Naive B cell (primary cell): ENCODE measurements around the gene WNT3A. TPM values are rescaled to one million over a fixed set of nuclear protein-coding genes. Genes with fewer than 3 reads are reported as not detected.
A peak's percentile ranks its signal among the peaks of the same experiment; 100 is the strongest.
"Not testable (repeated sequence)": the region's sequence is repeated elsewhere in the genome, so short reads cannot be mapped to it uniquely, and the experiment has no call there.

ENCODE experiments used
- ATAC-seq, 2 donors: fragments of 150-1000 bp; cut with Tn5 transposase; 2 replicates each; pipeline ENCODE4 v1.10.0; 2021; ENCODE audit warnings: low read depth in 2 of 2, mild to moderate bottlenecking in 2 of 2, moderate library complexity in 2 of 2
- DNase-seq: peaks from one replicate; pipeline ENCODE4 v3.0.0; 2022
- H3K27ac Mint-ChIP-seq, 6 donors: one replicate each; pipeline ENCODE4 v1.8.0; 2020 to 2022; ENCODE audit warnings: mild to moderate bottlenecking in 6 of 6, mixed read lengths in 6 of 6, moderate library complexity in 5 of 6, inconsistent platforms in 2 of 6
- H3K27me3 Mint-ChIP-seq, 3 donors: one replicate each; pipeline ENCODE4 v1.8.0; 2021 to 2022; ENCODE audit warnings: mixed read lengths in 3 of 3, mild to moderate bottlenecking in 1 of 3
- H3K36me3 Mint-ChIP-seq, 2 donors: one replicate each; pipeline ENCODE4 v1.8.0; 2020 to 2022; ENCODE audit warnings: mixed read lengths in 2 of 2, inconsistent platforms in 1 of 2, mild to moderate bottlenecking in 1 of 2
- H3K4me1 Mint-ChIP-seq, 3 donors: one replicate each; pipeline ENCODE4 v1.8.0; 2020 to 2022; ENCODE audit warnings: mixed read lengths in 3 of 3, inconsistent platforms in 1 of 3, mild to moderate bottlenecking in 1 of 3, moderate library complexity in 1 of 3
- H3K4me3 Mint-ChIP-seq, 8 donors: one replicate each; pipeline ENCODE4 v1.8.0; 2020 to 2022; ENCODE audit warnings: mild to moderate bottlenecking in 8 of 8, mixed read lengths in 8 of 8, moderate library complexity in 8 of 8, inconsistent platforms in 2 of 8
- H3K9me3 Mint-ChIP-seq, 7 donors: one replicate each; pipeline ENCODE4 v1.8.0; 2020 to 2022; ENCODE audit warnings: mixed read lengths in 7 of 7, mild to moderate bottlenecking in 5 of 7, inconsistent platforms in 2 of 7, moderate library complexity in 1 of 7
- polyA plus RNA-seq, 6 donors: library from polyadenylated mRNA; unstranded; fragments of 300-500 nt; fragmentation: Illumina TruSeq; gene quantifications; one replicate each; pipeline ENCODE4 v1.2.3, GENCODE V29; 2021; ENCODE audit warnings: low read depth in 6 of 6

Gene WNT3A
- polyA plus RNA-seq, 6 donors from 2014 or later: not detected

DNA sequence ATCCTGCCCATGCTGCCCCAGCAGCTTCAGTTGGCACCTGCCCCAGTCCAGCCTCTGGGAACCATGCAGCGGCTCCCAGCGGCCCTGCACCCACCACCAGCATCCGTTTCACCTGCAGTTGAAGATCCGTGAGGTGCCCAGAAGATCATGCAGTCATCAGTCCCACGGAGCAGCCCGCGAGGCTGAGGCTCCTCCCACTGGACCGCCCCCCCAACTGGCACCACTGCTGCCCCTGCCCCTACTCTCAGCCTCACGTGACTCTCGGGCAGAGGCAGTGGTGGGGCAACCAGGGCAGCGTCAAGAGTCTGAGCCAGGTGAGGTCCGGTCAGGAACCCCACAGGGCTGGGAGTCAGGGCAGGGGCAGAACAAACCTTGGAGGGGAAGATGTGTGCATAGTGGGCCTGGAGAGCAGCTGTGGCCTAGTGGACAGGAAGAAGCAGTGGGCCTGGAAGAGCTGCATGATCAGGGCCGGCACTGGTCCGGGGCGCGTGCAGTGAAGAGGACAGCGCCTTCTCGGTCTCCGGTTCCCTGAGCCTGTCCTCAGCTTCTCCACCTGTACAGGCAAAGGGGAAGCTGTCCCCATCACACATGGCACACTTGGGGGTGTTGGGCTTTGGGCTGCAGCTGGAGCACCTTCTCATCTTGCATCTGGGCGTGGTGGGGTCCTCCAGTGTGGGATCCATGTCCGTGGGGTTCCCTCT, 31.1 kb upstream of the WNT3A start:
- ATAC-seq, H3K4me1 Mint-ChIP-seq, DNase-seq, H3K36me3 Mint-ChIP-seq, H3K4me3 Mint-ChIP-seq, H3K27me3 Mint-ChIP-seq, H3K9me3 Mint-ChIP-seq: not testable (repeated sequence)
- H3K27ac Mint-ChIP-seq: peak overlapping the region in 1 of 6 donors; percentile 24

DNA sequence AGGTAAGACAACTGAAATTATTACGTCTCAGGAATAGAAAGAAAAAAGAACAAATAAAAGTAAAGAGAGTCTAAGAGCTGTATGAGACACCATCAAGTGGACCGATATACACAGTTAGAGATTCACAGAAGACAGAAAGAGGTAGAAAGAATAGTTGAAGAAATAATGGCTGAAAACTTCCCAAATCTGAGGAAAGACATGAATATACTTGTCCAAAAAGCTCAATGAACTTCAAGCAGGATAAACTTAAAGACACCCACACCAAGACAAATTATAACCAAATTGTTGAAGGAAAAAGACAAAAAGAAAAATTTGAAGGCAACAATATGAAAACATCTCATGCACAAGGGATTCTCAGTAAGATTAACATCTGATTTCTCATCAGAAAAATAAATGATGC, 19.6 kb upstream of the WNT3A start:
- no peak for DNase-seq
- Mint-ChIP-seq H3K27ac (no peak overlapping the region), H3K27me3 (peaks cover 19 to 41% (median 27%) of the 10 kb centered on the region in 3 donors), H3K4me1 (no peaks in the 10 kb centered on the region), H3K36me3 (peaks cover 0 to 16% of the 10 kb centered on the region in 2 donors), H3K4me3 (no peak overlapping the region), H3K9me3 (peaks cover 4 to 33% (median 13%) of the 10 kb centered on the region in 7 donors)
- no peak for ATAC-seq

DNA sequence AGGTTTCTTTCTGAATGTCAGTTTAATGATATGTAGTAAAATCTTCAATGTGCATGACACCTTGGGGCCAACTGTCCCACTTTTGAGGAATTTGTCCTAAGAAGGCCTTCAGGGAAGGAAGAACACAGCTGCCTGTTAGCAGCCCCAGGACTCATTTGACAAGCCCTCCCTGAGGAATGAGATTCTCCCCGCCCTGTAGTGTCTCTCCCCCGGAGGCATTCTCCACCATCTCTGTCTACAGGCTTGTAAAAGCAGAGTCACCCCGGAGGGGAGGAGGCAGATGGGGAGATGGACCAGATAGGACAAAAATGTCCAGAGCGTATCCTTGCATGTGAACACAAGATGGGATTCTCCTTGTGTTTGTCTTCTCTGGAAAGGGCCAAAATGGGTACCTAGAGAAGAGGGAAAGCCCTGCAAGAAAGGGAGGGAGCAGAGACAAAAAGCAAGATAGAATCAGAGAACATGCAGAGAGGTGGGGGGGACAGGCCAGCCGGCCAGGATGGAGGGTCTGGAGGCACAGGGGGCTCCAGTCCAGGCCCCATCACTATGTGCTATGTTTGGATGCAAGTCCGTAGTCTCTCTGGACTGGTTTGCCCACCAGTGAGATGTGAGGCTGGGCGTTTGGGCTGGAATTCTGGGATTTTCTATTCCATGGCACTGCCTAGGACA, 12.0 kb upstream of the WNT3A start:
- Mint-ChIP-seq H3K4me1 (peaks cover 0 to 8% (median 5%) of the 10 kb centered on the region in 3 donors), H3K27me3 (peaks cover 20 to 65% (median 22%) of the 10 kb centered on the region in 3 donors), H3K4me3 (no peak overlapping the region), H3K9me3 (peaks cover 17 to 47% (median 32%) of the 10 kb centered on the region in 7 donors), H3K27ac (no peak overlapping the region), H3K36me3 (peaks cover 5 to 31% of the 10 kb centered on the region in 2 donors)
- no peak for ATAC-seq
- no peak for DNase-seq

DNA sequence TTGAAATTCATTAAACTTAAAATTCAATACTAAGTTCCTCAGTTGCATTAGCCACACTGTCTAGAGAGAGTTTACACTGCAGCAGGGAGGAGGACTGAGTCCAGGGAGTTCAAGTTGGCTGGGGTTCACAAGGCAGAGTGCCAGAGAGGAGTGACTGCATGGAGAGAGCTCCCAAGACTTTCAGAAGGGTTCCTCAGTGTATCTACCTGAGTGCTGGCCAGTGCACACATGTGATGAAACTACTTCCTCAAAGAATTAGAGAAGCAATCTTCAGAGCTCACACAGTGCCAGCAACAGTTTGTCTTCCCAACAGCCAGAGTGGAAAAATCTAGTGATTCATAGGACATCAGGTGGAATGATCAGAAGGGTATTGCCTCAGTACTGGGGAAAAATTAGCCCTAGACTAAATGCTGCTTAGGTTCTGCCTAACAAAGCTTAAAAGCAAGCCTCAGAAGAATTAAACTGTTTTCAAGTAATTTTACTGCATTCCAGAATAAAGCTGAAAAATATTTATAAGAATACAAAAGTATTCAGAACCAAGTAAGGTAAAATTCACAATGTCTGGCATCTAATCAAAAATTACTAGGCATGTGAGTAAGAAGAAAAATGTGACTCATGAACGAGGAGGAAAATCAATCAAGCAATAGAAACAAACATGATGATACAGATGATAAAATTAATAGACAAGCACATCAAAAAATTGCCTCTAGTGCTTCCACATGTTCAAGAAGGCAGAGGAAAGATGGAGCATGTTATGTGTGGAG, 10.4 kb upstream of the WNT3A start:
- H3K4me3 Mint-ChIP-seq: no peak overlapping the region
- H3K4me1 Mint-ChIP-seq: peaks cover 0 to 8% (median 5%) of the 10 kb centered on the region in 3 donors
- H3K36me3 Mint-ChIP-seq: peaks cover 5 to 23% of the 10 kb centered on the region in 2 donors
- H3K9me3 Mint-ChIP-seq: peaks cover 17 to 41% (median 28%) of the 10 kb centered on the region in 7 donors
- no peak for ATAC-seq
- H3K27me3 Mint-ChIP-seq: peaks cover 19 to 64% (median 26%) of the 10 kb centered on the region in 3 donors
- no peak overlapping the region for H3K27ac Mint-ChIP-seq
- no peak for DNase-seq

DNA sequence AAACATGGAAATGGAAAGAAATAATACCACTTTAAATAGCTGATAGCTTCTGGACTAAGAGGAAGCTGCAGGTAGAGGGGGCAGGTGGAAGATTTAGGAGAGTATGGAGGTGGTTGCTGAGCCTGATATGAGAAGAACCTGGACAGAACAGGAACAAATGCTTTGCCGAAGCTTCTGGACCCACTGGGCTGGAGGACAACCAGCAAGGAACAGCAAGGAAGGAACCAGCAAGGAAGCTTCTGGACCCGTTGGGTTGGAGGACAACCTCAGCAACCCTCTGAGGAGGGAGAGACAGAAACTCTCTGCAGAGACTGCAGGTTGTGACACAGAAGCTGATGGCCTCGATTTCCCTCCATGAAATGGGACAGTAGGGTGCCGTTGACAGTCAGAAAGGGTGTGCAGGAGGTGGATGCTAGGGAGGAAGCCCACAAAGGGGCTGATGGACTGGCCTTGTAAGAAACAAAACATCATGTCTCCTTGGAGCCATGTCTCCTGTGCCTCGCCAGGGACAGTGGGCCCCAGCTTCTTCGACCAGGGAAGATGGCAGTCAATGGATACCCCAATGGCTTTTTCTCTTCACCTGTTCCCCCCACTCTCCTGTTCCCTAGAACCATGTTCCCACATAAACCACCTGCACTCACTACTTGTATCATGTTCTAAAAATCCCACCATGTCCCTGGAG, 8.3 kb upstream of the WNT3A start:
- ATAC-seq (no peak), DNase-seq (no peak)
- no peak overlapping the region for H3K27ac Mint-ChIP-seq
- peaks cover 32 to 73% (median 44%) of the 10 kb centered on the region in 3 donors for H3K27me3 Mint-ChIP-seq
- H3K36me3 Mint-ChIP-seq: peaks cover 5 to 23% of the 10 kb centered on the region in 2 donors
- H3K4me3 Mint-ChIP-seq: no peak overlapping the region
- H3K9me3 Mint-ChIP-seq: peaks cover 17 to 33% (median 27%) of the 10 kb centered on the region in 7 donors
- H3K4me1 Mint-ChIP-seq: peaks cover 0 to 8% (median 5%) of the 10 kb centered on the region in 3 donors

DNA sequence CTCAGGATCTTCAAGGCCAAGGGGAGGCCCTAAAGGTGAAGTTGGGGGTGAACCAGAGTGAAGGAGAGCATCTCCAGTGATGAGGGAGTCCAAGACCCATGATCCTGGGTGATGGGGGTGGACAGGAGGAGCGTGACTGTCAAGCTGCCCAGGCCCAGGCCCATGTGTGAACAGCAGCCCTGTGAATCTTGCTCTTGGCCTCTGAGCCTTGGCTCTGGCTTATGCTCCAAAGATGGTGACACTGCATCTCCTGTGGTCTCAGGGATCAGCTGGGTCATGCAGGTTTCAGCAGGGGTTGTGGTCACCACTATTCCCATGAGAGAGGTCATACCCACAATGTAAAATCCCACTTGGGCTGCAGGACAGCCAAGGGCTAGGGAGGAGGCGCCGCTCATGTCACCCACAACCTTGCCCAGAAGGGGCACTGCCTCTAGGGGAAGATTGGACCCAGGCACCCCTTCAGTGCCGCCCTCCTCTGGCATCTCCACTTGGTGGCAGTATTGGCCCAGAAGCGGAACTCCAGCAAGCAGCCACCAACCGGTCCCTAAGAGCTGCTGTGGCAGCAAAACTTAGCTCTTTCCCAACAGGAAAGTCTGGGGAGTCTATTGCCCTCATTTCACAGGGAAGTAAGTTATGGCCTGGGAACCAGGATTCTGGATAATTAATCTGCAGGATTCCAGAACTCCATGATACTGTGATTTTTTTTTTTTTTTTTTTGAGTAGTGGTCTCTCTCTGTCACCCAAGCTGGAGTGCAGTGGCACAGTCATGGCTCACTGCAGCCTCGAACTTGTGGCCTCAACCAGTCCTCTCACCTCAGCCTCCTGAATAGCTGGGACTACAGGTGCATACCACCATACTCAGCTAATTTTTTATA, 7.5 kb upstream of the WNT3A start:
- Mint-ChIP-seq H3K4me1 (peaks cover 0 to 8% (median 5%) of the 10 kb centered on the region in 3 donors), H3K27ac (no peak overlapping the region), H3K36me3 (peaks cover 5 to 23% of the 10 kb centered on the region in 2 donors), H3K4me3 (no peak overlapping the region), H3K9me3 (peaks cover 17 to 33% (median 27%) of the 10 kb centered on the region in 7 donors), H3K27me3 (peaks cover 37 to 74% (median 49%) of the 10 kb centered on the region in 3 donors)
- peak; percentile 95 to 96 for ATAC-seq
- peak; percentile 59 for DNase-seq

DNA sequence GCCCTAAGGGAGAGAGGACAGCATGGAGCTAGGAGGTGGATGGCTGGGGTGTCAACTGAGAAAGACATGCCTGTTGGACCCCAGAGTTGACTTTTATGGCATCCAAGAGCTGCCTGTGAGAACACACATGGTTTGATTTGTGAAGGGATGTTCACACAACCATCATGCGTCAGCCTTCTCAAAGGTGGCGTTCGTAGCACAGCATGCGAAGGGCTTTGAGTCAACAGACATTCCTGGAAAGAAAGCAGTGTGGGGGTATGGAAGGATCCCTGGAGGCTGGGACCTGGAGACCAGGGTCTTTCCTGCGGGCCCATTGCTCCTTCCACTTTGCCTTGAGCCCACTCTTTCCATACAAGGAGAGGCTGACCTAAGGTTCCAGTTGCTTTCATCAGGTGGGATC, 6.4 kb upstream of the WNT3A start:
- Mint-ChIP-seq H3K27me3 (peaks cover 39 to 78% (median 60%) of the 10 kb centered on the region in 3 donors), H3K36me3 (peaks cover 5 to 23% of the 10 kb centered on the region in 2 donors), H3K9me3 (peaks cover 17 to 32% (median 24%) of the 10 kb centered on the region in 7 donors), H3K4me3 (no peak overlapping the region), H3K4me1 (peaks cover 0 to 10% (median 8%) of the 10 kb centered on the region in 3 donors), H3K27ac (no peak overlapping the region)
- ATAC-seq: no peak
- DNase-seq: no peak

DNA sequence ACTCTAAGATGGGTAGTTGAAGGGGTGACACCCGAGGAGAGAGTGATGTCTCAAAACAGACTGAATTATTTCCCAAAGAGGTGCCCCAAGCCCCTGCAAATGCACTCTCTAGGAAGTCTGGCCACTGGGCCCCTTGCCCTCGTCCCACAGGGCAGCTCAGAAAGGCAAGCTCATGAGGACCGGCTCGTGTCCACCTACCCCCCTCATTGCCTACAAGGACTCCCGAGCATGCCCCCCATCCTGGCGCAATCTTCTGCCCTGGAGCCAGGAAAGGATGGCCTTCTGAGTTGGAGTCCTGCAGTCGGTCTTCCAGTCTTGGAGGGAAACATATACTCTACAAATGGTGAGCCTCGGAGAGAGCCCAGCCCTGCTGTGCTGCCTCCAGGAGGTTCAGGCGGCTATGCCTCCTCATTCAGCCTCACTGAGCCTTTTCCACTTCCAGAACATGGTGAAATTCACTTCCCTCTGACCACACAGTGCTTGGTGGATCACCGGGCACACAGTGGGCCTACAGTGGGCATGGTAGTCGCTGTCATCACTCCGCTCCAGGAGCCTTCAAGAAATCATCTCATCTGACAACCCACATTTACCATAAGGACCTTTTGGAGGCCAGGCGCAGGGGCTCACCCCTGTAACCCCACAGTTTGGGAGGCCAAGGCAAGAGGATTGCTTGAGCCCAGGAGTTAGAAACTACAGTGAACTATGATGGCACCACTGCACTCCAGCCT, 5.8 kb upstream of the WNT3A start:
- H3K36me3 Mint-ChIP-seq: peaks cover 5 to 19% of the 10 kb centered on the region in 2 donors
- DNase-seq: no peak
- peaks cover 4 to 16% (median 14%) of the 10 kb centered on the region in 3 donors for H3K4me1 Mint-ChIP-seq
- H3K27me3 Mint-ChIP-seq: peaks cover 34 to 78% (median 66%) of the 10 kb centered on the region in 3 donors
- no peak for ATAC-seq
- H3K4me3 Mint-ChIP-seq: peak overlapping the region in 1 of 8 donors; percentile 59
- H3K9me3 Mint-ChIP-seq: peaks cover 13 to 26% (median 20%) of the 10 kb centered on the region in 7 donors
- H3K27ac Mint-ChIP-seq: no peak overlapping the region

DNA sequence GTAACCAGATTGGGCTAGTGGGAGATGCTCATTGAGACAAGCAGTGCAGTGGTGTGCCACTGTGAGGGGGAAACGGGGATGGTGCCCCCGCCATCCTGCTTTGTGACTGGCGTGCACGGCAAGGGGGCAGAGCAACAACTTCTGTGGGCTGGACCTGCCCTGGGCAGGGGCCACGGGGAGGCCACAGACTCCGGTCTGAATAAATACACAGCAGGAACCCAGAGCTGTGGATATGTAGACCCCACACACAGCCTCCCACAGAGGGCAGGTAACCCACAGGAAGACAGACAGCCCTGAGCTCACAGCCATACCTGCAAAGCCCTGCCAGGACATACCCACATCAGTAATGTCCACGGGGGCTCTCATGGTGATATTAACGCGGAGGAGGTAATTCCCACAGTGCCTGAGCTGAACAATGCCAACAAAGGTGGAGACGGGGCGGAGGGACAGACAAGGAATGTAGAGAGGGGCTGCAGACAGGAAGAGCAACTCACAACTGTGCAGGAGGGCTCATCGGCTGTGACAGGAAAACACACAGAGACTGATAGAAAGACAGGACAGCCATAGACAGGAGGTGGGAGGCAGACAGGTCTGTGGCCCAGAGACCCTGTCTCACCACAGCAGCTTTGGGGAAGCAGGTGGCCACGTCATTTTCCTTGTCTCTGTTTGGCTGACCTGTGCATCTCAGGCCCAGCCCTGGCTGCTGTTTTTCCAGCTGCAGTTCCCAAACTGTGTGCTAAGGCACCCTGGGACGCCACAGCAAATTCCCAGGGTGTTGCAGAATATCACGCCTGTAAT, 4.9 kb upstream of the WNT3A start:
- peaks cover 6 to 17% (median 12%) of the 10 kb centered on the region in 7 donors for H3K9me3 Mint-ChIP-seq
- peaks cover 4 to 19% (median 17%) of the 10 kb centered on the region in 3 donors for H3K4me1 Mint-ChIP-seq
- no peak for DNase-seq
- peaks cover 0 to 9% of the 10 kb centered on the region in 2 donors for H3K36me3 Mint-ChIP-seq
- no peak overlapping the region for H3K4me3 Mint-ChIP-seq
- no peak for ATAC-seq
- H3K27me3 Mint-ChIP-seq: peaks cover 34 to 79% (median 68%) of the 10 kb centered on the region in 3 donors
- H3K27ac Mint-ChIP-seq: peak overlapping the region in 1 of 6 donors; percentile 13

DNA sequence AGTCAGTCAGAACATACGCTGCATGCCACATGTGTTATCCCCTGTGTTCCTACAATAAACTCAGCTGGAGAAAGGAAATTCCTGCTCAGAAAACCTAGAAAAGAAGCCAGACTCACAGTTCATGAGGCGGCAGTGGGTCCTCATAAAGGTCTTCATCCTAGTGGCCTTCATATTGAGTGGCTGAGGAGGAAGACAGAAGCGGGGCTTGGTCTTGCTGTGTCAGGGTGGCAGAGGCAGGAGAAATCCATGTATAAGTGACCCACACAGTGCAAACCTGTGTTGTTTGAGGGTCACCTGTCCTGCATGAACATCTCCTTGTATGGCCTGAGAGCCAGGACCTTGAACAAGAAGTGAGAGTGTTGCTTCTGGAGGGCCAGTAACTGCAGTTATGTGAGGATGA, 4.0 kb upstream of the WNT3A start:
- peaks cover 34 to 87% (median 77%) of the 10 kb centered on the region in 3 donors for H3K27me3 Mint-ChIP-seq
- no peak for DNase-seq
- H3K4me3 Mint-ChIP-seq: no peak overlapping the region
- H3K4me1 Mint-ChIP-seq: peaks cover 10 to 20% (median 19%) of the 10 kb centered on the region in 3 donors
- peaks cover 4 to 11% (median 6%) of the 10 kb centered on the region in 7 donors for H3K9me3 Mint-ChIP-seq
- no peak overlapping the region for H3K27ac Mint-ChIP-seq
- ATAC-seq: no peak
- peaks cover 0 to 7% of the 10 kb centered on the region in 2 donors for H3K36me3 Mint-ChIP-seq
